Thyroid gland (tissue), 4 donors: ENCODE measurements around the gene CMTR1.

Experiments used
- POLR2A ChIP-seq, 2 donors: fragments of 450-650 bp; IDR thresholded peaks; one replicate each; pipeline ENCODE4 v1.6.1; 2017; ENCODE audit warnings: antibody characterized with exemption in 2 of 2, mild to moderate bottlenecking in 2 of 2, moderate library complexity in 1 of 2
- TF ChIP-seq, protein P1 (sequence below), 6 experiments: fragments of 200-600 bp in 3 of 6; fragments of 450-650 bp in 3 of 6; sonication (generic) in 3 of 6; IDR thresholded peaks; one replicate each; pipeline ENCODE4 v1.5.1; 2016 to 2019; ENCODE audit warnings: antibody characterized with exemption in 6 of 6, mild to moderate bottlenecking in 2 of 6, inconsistent platforms in 1 of 6, moderate library complexity in 1 of 6

- TF ChIP-seq, protein P1, sequence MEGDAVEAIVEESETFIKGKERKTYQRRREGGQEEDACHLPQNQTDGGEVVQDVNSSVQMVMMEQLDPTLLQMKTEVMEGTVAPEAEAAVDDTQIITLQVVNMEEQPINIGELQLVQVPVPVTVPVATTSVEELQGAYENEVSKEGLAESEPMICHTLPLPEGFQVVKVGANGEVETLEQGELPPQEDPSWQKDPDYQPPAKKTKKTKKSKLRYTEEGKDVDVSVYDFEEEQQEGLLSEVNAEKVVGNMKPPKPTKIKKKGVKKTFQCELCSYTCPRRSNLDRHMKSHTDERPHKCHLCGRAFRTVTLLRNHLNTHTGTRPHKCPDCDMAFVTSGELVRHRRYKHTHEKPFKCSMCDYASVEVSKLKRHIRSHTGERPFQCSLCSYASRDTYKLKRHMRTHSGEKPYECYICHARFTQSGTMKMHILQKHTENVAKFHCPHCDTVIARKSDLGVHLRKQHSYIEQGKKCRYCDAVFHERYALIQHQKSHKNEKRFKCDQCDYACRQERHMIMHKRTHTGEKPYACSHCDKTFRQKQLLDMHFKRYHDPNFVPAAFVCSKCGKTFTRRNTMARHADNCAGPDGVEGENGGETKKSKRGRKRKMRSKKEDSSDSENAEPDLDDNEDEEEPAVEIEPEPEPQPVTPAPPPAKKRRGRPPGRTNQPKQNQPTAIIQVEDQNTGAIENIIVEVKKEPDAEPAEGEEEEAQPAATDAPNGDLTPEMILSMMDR (IDR thresholded peaks at IDR 0.05), result no peak
- TF ChIP-seq POLR2A (IDR thresholded peaks at IDR 0.05), result no peak
These were observed 19.5 kb downstream of the CMTR1 start for GRCh38 chr6:37452522-37452921.
